Measurements from ENCODE around the gene CNNM2.
"Not testable (repeated sequence)": the region's sequence is repeated elsewhere in the genome, so short reads cannot be mapped to it uniquely, and the experiment has no call there.

Gene CNNM2

GRCh38 chr10:102967123-102967522 lies 49.0 kb downstream of the CNNM2 start:
- no peak for DNase-seq (ENCODE audit: low read depth)

GRCh38 chr10:102970562-102971340 lies 52.7 kb downstream of the CNNM2 start:
- DNase-seq (ENCODE audit: low read depth) = no peak

GRCh38 chr10:102975483-102976379 lies 57.6 kb downstream of the CNNM2 start:
- DNase-seq (ENCODE audit: low read depth) = no peak

GRCh38 chr10:102976380-102976726 lies 58.3 kb downstream of the CNNM2 start:
- not testable (repeated sequence) for DNase-seq (ENCODE audit: low read depth)

GRCh38 chr10:102982296-102982695 lies 64.2 kb downstream of the CNNM2 start:
- no peak for DNase-seq (ENCODE audit: low read depth)

GRCh38 chr10:102984086-102984485 lies 66.0 kb downstream of the CNNM2 start:
- DNase-seq (ENCODE audit: low read depth) = no peak

- DNase-seq (ENCODE audit: low read depth) = no peak
Measured at GRCh38 chr10:102985811-102986210, 67.7 kb downstream of the CNNM2 start.

GRCh38 chr10:102988404-102989314 lies 70.6 kb downstream of the CNNM2 start:
- DNase-seq (ENCODE audit: low read depth) = no peak

GRCh38 chr10:102994531-102995295 lies 76.6 kb downstream of the CNNM2 start:
- no peak for DNase-seq (ENCODE audit: low read depth)

- no peak for DNase-seq (ENCODE audit: low read depth)
Measured at GRCh38 chr10:102996876-102997275, 78.8 kb downstream of the CNNM2 start.

- DNase-seq (ENCODE audit: low read depth) = no peak
Measured at GRCh38 chr10:102997998-102998397, 79.9 kb downstream of the CNNM2 start.

GRCh38 chr10:102998399-102998907 lies 80.4 kb downstream of the CNNM2 start:
- no peak for DNase-seq (ENCODE audit: low read depth)

- not testable (repeated sequence) for DNase-seq (ENCODE audit: low read depth)
Measured at GRCh38 chr10:103000050-103000449, 82.0 kb downstream of the CNNM2 start.

GRCh38 chr10:103007017-103007416 lies 88.9 kb downstream of the CNNM2 start:
- no peak for DNase-seq (ENCODE audit: low read depth)

GRCh38 chr10:103013416-103013815 lies 95.3 kb downstream of the CNNM2 start:
- DNase-seq (ENCODE audit: low read depth) = no peak

- no peak for DNase-seq (ENCODE audit: low read depth)
Measured at GRCh38 chr10:103019425-103019824, 101.3 kb downstream of the CNNM2 start.

- DNase-seq (ENCODE audit: low read depth) = no peak
Measured at GRCh38 chr10:103021150-103021899, 103.2 kb downstream of the CNNM2 start.

GRCh38 chr10:103021900-103022293 lies 103.8 kb downstream of the CNNM2 start:
- no peak for DNase-seq (ENCODE audit: low read depth)

GRCh38 chr10:103025696-103026095 lies 107.6 kb downstream of the CNNM2 start:
- no peak for DNase-seq (ENCODE audit: low read depth)

GRCh38 chr10:103038570-103038969 lies 120.5 kb downstream of the CNNM2 start:
- DNase-seq (ENCODE audit: low read depth) = no peak

All from stimulated activated CD8-positive, alpha-beta memory T cell treated with anti-CD3 and anti-CD28 coated beads, Interleukin-12 subunit alpha, Interleukin-12 subunit beta, amount 100 ng/mL, for 1 hour (primary cell).